Fibroblast of pulmonary artery (primary cell): ENCODE results near the gene LAX1.

Source experiments
- DNase-seq: peaks from one replicate; pipeline ENCODE4 v3.0.0-alpha.2; 2010; ENCODE audit warnings: low read depth
- H3K4me3 ChIP-seq: replicated peaks from 2 replicates; pipeline ENCODE4 v1.5.1; 2011; ENCODE audit warnings: low read depth, mild to moderate bottlenecking, control low read depth, low read length, moderate library complexity
- TF ChIP-seq, protein P1 (sequence below): IDR thresholded peaks from 2 replicates; pipeline ENCODE4 v1.5.1; 2011; ENCODE audit warnings: mild to moderate bottlenecking, control low read depth, low read length, inconsistent platforms; ENCODE audit errors: missing control alignments

LAX1 gene

DNA sequence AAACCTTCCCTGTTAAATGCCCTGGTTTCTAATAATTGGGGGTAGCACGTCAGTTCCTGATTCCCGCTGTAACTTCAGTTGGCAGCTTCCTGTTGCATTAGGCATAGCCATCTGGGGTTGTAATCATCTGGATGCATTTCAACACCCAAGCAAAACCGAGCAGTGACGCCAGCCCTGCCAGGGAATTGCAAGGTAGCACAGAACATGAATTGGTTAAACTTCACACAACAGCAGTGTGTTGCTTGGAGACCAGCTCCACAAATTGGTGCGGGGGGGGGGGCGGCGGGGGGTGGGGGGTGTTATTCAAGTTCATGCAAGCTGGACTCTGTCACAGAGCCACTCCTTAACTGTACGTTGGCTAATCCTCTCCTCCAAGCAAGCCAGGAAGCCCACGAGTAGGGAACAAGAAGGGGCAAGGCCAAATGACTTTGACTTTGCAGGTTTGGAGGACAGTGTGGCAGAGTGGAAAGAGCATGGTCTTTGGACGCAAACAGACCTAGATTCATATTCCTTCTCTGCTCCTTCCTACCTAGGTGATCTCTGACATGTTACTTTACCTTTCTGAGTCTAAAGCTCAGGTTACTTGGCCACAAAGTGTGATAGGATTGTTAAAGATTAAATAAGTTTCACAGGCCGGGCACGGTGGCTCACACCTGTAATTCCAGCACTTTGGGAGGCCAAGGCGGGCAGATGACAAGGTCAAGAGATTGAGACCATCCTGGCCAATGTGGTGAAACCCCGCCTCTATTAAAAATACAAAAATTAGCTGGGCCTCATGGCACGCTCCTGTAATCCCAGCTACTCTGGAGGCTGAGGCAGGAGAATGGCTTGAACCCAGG, 4.7 kb downstream of the LAX1 start:
- no peak overlapping the region for H3K4me3 ChIP-seq
- peak; percentile 95 for DNase-seq
- TF ChIP-seq, protein P1, sequence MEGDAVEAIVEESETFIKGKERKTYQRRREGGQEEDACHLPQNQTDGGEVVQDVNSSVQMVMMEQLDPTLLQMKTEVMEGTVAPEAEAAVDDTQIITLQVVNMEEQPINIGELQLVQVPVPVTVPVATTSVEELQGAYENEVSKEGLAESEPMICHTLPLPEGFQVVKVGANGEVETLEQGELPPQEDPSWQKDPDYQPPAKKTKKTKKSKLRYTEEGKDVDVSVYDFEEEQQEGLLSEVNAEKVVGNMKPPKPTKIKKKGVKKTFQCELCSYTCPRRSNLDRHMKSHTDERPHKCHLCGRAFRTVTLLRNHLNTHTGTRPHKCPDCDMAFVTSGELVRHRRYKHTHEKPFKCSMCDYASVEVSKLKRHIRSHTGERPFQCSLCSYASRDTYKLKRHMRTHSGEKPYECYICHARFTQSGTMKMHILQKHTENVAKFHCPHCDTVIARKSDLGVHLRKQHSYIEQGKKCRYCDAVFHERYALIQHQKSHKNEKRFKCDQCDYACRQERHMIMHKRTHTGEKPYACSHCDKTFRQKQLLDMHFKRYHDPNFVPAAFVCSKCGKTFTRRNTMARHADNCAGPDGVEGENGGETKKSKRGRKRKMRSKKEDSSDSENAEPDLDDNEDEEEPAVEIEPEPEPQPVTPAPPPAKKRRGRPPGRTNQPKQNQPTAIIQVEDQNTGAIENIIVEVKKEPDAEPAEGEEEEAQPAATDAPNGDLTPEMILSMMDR, result no peak

DNA sequence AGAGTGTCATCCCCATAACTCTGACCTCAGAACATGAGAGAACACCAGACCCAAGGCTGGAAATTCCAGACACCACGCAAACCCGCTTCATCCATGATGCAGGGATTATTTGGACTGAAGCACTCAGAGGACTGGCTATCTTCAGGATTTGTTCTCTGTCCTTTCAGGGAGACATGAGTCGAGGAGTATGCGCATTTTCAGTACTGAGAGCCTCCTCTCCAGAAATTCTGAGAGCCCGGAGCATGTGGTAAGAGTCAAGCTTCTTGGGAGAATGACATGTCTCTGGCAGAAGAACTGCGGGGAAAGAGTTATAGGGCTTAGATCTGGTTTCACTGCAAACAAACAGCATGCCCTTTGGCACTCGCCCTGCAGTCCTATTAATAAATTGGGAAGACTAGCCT, 6.9 kb downstream of the LAX1 start:
- DNase-seq, result peak; percentile 39
- TF ChIP-seq, protein P1, result no peak
- no peak overlapping the region for H3K4me3 ChIP-seq

DNA sequence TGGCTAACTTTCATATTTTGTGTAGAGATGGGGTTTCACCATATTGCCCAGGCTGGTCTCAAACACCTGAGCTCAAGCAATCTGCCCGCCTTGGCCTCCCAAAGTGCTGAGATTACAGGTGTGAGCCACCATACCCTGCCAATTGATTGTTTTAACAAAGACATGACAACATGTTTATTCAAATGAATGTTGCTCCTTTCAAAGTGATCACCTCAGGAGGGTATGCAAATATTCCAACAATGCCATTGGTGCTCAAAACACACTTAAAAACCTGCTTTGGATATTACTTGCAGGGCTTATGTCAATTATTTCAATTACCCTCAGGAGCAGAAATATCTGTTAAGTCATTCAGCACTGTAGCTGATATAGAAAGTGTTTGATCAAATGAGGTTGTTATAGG, 7.9 kb downstream of the LAX1 start:
- DNase-seq, result no peak
- TF ChIP-seq, protein P1, result no peak
- no peak overlapping the region for H3K4me3 ChIP-seq

DNA sequence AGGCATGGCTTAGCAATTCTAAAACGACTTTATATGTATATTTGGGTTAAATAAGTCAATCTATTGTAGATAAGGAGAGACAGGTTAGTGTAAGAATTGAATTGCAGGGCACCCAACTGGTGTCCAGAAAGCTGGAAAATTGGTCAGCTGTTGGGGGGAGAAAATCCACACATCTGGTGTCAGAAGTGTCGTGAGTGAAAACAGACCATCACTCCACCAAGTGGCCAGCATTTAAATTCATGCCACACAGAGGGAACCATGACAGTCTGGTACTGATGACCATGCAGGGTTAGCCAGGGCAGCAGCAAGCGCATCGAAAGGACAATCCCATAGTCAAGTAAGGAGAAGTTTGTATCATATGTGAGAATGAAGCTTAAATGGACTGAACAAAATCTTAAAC, 11.7 kb downstream of the LAX1 start:
- TF ChIP-seq, protein P1, result peak; percentile 8
- no peak for DNase-seq
- no peak overlapping the region for H3K4me3 ChIP-seq

DNA sequence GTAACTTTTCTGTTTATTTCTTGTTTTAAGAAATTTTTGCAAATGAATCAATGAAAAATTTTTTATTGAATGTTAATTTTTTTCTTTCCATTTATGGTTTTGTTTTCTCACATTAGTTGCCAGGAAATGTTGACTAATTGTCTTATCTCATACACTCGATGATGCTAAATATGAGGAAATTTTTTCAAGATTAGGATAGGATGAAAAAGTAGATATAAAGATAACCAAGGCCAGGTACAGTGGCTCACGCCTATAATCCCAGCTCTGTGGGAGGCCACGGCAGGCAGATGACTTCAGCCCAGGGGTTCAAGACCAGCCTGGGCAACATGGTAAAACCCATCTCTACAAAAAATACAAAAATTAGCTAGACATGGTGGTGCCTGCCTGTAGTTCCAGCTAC, 12.6 kb downstream of the LAX1 start:
- no peak overlapping the region for H3K4me3 ChIP-seq
- TF ChIP-seq, protein P1, result no peak
- peak; percentile 28 for DNase-seq

DNA sequence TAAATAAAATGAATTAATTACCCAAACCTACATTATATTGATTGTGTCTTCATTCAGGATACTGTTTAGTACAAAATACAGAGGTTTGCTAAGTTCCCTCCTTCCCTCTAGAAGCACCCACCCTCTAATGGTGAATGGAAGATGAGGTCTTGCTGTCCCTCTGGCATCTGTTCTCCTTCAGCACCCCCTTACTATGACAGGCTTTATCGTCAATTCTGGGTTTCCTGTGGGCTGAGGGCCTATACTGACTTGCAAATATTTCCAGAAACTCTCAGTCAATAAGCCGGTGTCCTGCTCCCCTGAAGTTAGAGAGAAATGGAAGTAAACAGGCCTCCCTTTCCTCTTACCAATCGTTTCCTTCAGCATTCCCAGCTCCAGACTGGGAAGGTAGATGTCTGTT, 13.2 kb downstream of the LAX1 start:
- TF ChIP-seq, protein P1, result no peak
- H3K4me3 ChIP-seq, result no peak overlapping the region
- DNase-seq, result no peak

DNA sequence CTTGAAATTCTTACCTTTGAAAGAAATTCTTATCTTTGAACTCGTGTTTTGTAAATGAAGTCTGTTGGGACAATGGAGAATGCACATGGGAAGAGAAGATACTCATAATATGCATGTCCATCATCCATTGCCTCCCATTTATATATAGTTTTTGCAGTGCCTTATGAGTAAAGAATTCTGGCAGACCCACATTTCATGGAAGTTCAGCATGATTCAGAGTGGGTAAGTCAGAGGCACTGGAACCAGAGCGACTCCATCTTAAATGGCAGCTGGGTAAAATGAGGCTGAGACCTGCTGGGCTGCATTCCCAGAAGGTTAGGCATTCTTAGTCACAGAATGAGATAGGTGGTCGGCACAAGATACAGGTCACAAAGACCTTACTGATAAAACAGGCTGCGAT, 13.8 kb downstream of the LAX1 start:
- DNase-seq, result no peak
- TF ChIP-seq, protein P1, result no peak
- no peak overlapping the region for H3K4me3 ChIP-seq
